Keratinocyte (primary cell): ENCODE results near the gene FAM110D. TPM values are rescaled to one million over a fixed set of nuclear protein-coding genes. Genes with fewer than 3 reads are reported as not detected.
A peak's percentile ranks its signal among the peaks of the same experiment; 100 is the strongest.

ENCODE experiments used
- DNase-seq: peaks from one replicate; pipeline ENCODE4 v3.0.0-alpha.2; 2011; ENCODE audit warnings: low read depth, missing footprints, low spot score
- FAIRE-seq: peaks from 2 replicates; lab custom pipeline; 2011; peaks lifted over from hg19 to GRCh38; lab: Jason Lieb, UNC
- H2AFZ ChIP-seq: 2 replicates; pipeline ENCODE4 v1.6.0; 2012; ENCODE audit warnings: low read length, control low read depth, inconsistent platforms; ENCODE audit not compliant: control insufficient read depth
- H3K27ac ChIP-seq: 2 replicates; pipeline ENCODE4 v1.5.1; 2011; ENCODE audit warnings: low read length; ENCODE audit not compliant: control insufficient read depth, insufficient read depth
- H3K27me3 ChIP-seq: 3 replicates; pipeline ENCODE4 v1.6.0; 2011; ENCODE audit warnings: low read length; ENCODE audit not compliant: control insufficient read depth, insufficient read depth; ENCODE audit errors: extremely low read depth
- H3K36me3 ChIP-seq, 2 experiments: 2 replicates in 1 of 2; 3 replicates in 1 of 2; pipeline ENCODE4 v1.5.1; 2011; ENCODE audit warnings: low read length in 2 of 2, mild to moderate bottlenecking in 1 of 2; ENCODE audit not compliant: control insufficient read depth in 2 of 2, insufficient read depth in 2 of 2; ENCODE audit errors: extremely low read depth in 1 of 2
- H3K4me1 ChIP-seq: 3 replicates; pipeline ENCODE4 v1.5.1; 2011; ENCODE audit warnings: low read length; ENCODE audit not compliant: control insufficient read depth, insufficient read depth; ENCODE audit errors: extremely low read depth
- H3K4me2 ChIP-seq: 3 replicates; pipeline ENCODE4 v1.6.0; 2011; ENCODE audit warnings: low read depth, low read length; ENCODE audit not compliant: control insufficient read depth, insufficient read depth; ENCODE audit errors: extremely low read depth
- H3K4me3 ChIP-seq, 3 experiments: fragments of 200-600 bp in 1 of 3; sonication (generic) in 1 of 3; 2 replicates in 2 of 3; 3 replicates in 1 of 3; pipeline ENCODE4 v1.5.1; 2011 to 2016; ENCODE audit warnings: low read length in 3 of 3, mild to moderate bottlenecking in 3 of 3, control low read depth in 2 of 3, inconsistent platforms in 1 of 3, low read depth in 1 of 3, mixed read lengths in 1 of 3, mixed run types in 1 of 3, moderate library complexity in 1 of 3; ENCODE audit not compliant: control insufficient read depth in 2 of 3, insufficient read depth in 2 of 3; ENCODE audit errors: extremely low read depth in 1 of 3
- H3K79me2 ChIP-seq: 2 replicates; pipeline ENCODE4 v1.6.0; 2012; ENCODE audit warnings: low read length; ENCODE audit not compliant: control insufficient read depth, insufficient read depth
- H3K9ac ChIP-seq: 3 replicates; pipeline ENCODE4 v1.6.0; 2011; ENCODE audit warnings: low read length; ENCODE audit not compliant: control insufficient read depth, insufficient read depth; ENCODE audit errors: extremely low read depth
- H3K9me1 ChIP-seq: 3 replicates; pipeline ENCODE4 v1.6.0; 2011; ENCODE audit warnings: low read length; ENCODE audit not compliant: control insufficient read depth, insufficient read depth; ENCODE audit errors: extremely low read depth
- H3K9me3 ChIP-seq: 2 replicates; pipeline ENCODE4 v1.5.1; 2012; ENCODE audit warnings: low read depth, low read length; ENCODE audit not compliant: control insufficient read depth
- H4K20me1 ChIP-seq: 3 replicates; pipeline ENCODE4 v1.6.0; 2011; ENCODE audit warnings: low read length; ENCODE audit not compliant: control insufficient read depth, insufficient read depth; ENCODE audit errors: extremely low read depth
- EZH2 ChIP-seq: IDR thresholded peaks from one replicate; pipeline ENCODE4 v1.6.1; 2012; ENCODE audit warnings: inconsistent platforms, mild to moderate bottlenecking, low read length, moderate library complexity
- dilution Hi-C: fragments of 300-500 bp; cut with MboI; formaldehyde crosslinking; loops from one replicate; pipeline ENCODE4 v1.7.0; 2020; ENCODE audit warnings: low sequenced_read_pairs; ENCODE audit not compliant: extremely low pct_ligation_motif_present
- polyA plus RNA-seq, 5 experiments: library from polyadenylated mRNA; depleted of rRNA in 3 of 5; stranded (reverse) in 3 of 5; stranded (forward) in 1 of 5; unstranded in 1 of 5; fragments of >200 nt; gene quantifications; 1 replicate in 1 of 5; 2 replicates in 3 of 5; 3 replicates in 1 of 5; pipeline versions ENCODE4 v1.2.1 to v1.2.3, GENCODE V29; 2011 to 2012; ENCODE audit warnings: missing spikeins in 2 of 5, low read depth in 1 of 5, low replicate concordance in 1 of 5
- TF ChIP-seq, protein P1 (sequence below), 3 experiments: IDR thresholded peaks in 1 of 3; conservative IDR thresholded peaks in 1 of 3; optimal IDR thresholded peaks in 1 of 3; 2 replicates in 2 of 3; 3 replicates in 1 of 3; pipeline versions ENCODE3 to v1.5.1; 2011; ENCODE audit warnings: low read length in 3 of 3, mild to moderate bottlenecking in 3 of 3, moderate library complexity in 2 of 3, control low read depth in 1 of 3, inconsistent platforms in 1 of 3; ENCODE audit not compliant: insufficient read depth in 2 of 3; ENCODE audit errors: extremely low read depth in 1 of 3

Gene FAM110D
- polyA plus RNA-seq, 1 donor (not counting 4 experiments of a cell fraction or from before 2014, with no cell fraction given): not detected

DNA sequence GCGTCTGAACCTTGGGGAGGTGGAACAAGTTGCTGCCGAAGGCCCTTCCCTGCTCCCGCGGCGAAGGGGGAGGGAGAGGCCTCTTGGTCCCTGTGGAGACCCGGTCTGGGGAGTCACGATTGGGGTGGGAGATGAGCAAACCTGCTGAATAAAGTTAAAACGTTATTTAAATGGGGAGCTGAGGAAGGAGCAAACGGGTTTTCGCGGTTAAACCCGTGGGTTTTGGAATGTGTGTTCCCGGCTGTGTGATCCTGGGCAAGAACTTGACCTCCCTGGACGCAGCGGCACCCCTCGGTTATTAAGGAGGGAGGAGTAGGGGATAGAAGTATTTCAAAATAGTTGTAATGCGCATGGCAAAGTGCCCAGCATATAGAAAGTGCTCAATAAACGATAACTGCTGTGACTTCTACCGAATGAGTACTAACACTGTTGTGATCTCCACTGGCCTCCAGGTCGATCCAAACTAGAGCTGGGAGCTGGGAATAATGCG, 3.4 kb downstream of the FAM110D start:
- Histone ChIP-seq H3K9ac (no peak overlapping the region), H3K4me3 (peak overlapping the region in 2 of 3 experiments; percentile 42 to 62), H4K20me1 (no peaks in the 10 kb centered on the region), H3K27ac (no peak overlapping the region), H3K36me3 (no peaks in the 10 kb centered on the region), H3K79me2 (no peaks in the 10 kb centered on the region), H2AFZ (peak overlapping the region; percentile 51), H3K9me3 (no peaks in the 10 kb centered on the region), H3K9me1 (no peaks in the 10 kb centered on the region), H3K4me2 (peak overlapping the region; percentile 82), H3K27me3 (peaks cover 13% of the 10 kb centered on the region), H3K4me1 (peaks cover 16% of the 10 kb centered on the region)
- no peak for TF ChIP-seq EZH2
- TF ChIP-seq, protein P1, sequence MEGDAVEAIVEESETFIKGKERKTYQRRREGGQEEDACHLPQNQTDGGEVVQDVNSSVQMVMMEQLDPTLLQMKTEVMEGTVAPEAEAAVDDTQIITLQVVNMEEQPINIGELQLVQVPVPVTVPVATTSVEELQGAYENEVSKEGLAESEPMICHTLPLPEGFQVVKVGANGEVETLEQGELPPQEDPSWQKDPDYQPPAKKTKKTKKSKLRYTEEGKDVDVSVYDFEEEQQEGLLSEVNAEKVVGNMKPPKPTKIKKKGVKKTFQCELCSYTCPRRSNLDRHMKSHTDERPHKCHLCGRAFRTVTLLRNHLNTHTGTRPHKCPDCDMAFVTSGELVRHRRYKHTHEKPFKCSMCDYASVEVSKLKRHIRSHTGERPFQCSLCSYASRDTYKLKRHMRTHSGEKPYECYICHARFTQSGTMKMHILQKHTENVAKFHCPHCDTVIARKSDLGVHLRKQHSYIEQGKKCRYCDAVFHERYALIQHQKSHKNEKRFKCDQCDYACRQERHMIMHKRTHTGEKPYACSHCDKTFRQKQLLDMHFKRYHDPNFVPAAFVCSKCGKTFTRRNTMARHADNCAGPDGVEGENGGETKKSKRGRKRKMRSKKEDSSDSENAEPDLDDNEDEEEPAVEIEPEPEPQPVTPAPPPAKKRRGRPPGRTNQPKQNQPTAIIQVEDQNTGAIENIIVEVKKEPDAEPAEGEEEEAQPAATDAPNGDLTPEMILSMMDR (optimal IDR thresholded peaks at IDR 0.05 in 1 of 3, IDR thresholded peaks at IDR 0.05 in 1 of 3, conservative IDR thresholded peaks at IDR 0.05 in 1 of 3; ENCODE audit: extremely low read depth in 1 of 3, insufficient read depth in 2 of 3, low read length in 3 of 3): no peak
- FAIRE-seq (no peak), DNase-seq (no peak)
- dilution Hi-C loops: no loop called here

DNA sequence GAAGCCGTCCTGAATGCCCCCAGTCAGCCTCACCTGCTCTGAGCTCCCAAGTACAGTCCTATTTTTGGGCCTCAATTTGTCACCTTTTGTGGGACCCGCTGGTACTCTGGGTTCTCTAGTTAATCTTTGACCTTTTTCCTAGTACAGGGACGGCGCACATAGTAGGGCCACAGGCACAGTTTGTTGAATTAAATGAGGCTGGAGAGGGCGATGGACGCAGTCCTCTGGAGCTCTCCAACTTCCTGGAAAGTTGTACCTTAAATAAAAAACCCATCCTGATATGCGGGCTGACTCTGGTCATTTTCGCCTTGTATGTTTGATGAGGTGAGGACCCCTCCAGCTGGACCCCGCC, 4.8 kb downstream of the FAM110D start:
- H3K4me1 ChIP-seq: peaks cover 11% of the 10 kb centered on the region
- H3K4me3 ChIP-seq: peak overlapping the region in 2 of 3 experiments; percentile 48 to 52
- H3K9ac ChIP-seq: peak overlapping the region; percentile 37
- no peak overlapping the region for H2AFZ ChIP-seq
- DNase-seq: no peak
- no peaks in the 10 kb centered on the region for H3K79me2 ChIP-seq
- H3K9me1 ChIP-seq: no peaks in the 10 kb centered on the region
- no peaks in the 10 kb centered on the region for H3K36me3 ChIP-seq
- no peaks in the 10 kb centered on the region for H3K9me3 ChIP-seq
- FAIRE-seq: no peak
- H3K27me3 ChIP-seq: peaks cover 13% of the 10 kb centered on the region
- no peak for TF ChIP-seq EZH2
- TF ChIP-seq, protein P1 (optimal IDR thresholded peaks at IDR 0.05 in 1 of 3, IDR thresholded peaks at IDR 0.05 in 1 of 3, conservative IDR thresholded peaks at IDR 0.05 in 1 of 3; ENCODE audit: extremely low read depth in 1 of 3, insufficient read depth in 2 of 3, low read length in 3 of 3): no peak
- no peaks in the 10 kb centered on the region for H4K20me1 ChIP-seq
- H3K4me2 ChIP-seq: peak overlapping the region; percentile 70
- no peak overlapping the region for H3K27ac ChIP-seq
- dilution Hi-C loops: no loop called here
